Measurements from ENCODE around the gene ZFP36.
"Not testable (repeated sequence)": the region's sequence is repeated elsewhere in the genome, so short reads cannot be mapped to it uniquely, and the experiment has no call there.

ZFP36 gene

DNA sequence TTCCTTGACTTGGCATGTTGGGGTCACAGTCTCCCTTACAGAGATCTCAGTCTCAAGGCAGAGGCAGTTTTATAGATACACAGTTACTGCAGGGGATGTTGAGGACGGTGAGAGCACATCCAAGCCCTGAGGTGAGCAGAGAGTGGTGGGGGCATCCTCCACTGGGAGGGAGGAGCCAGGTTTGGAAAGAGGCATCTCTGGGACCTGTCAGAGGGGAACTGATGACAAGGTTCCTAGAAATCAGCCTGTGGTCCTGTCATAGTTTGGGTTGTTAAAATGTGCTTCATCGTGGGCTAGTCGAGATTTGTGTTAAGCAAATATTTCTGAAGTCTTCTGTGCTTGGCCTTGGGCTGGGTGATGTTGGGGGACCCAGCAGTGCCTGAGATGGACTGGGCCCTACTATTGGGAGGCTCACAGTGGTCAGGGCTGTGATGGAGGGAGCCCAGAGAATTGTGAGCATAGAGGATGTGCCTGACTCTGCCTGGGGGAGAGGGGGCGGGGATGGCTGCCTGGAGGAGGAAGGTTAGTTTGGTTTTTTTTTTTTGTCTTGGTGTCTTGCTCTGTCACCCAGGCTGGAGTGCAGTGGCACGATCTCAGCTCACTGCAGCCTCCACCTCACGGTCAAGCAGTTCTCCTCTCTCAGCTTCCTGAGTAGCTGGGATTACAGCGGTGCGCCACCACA, 42.6 kb downstream of the ZFP36 start:
- no peak for DNase-seq

DNA sequence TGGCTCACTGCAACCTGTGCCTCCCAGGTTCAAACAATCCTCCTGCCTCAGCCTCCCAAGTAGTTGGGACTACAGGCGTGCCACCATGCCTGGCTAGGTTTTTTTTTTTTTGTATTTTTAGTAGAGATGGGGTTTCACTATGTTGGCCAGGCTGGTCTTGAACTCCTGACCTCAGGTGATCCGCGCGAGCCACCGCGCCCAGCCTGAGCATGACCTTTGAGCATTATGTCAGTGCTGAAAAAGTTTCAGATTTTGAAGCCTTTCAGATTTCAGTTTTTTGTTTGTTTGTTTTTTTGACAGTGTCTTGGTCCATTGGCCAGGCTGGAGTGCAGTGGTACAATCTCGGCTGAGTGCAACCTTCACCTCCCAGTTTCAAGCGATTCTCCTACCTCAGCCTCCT, 44.6 kb downstream of the ZFP36 start:
- not testable (repeated sequence) for DNase-seq
